Ectodermal cell (in vitro differentiated cells): ENCODE results near the gene TLR10.

Source experiments
- H3K27ac ChIP-seq: 2 replicates; pipeline ENCODE4 v1.7.0; 2013; ENCODE audit warnings: mild to moderate bottlenecking, low read depth, low read length; ENCODE audit not compliant: insufficient read depth, poor library complexity, severe bottlenecking
- H3K27me3 ChIP-seq: 2 replicates; pipeline ENCODE4 v1.7.0; 2013; ENCODE audit warnings: mild to moderate bottlenecking, low read length; ENCODE audit not compliant: insufficient read depth, control insufficient read depth, poor library complexity, severe bottlenecking
- H3K36me3 ChIP-seq: one replicate; pipeline ENCODE4 v1.7.0; 2013; ENCODE audit warnings: low read length; ENCODE audit not compliant: control insufficient read depth, insufficient read depth
- H3K4me1 ChIP-seq: one replicate; pipeline ENCODE4 v1.7.0; 2013; ENCODE audit warnings: low read length; ENCODE audit not compliant: control insufficient read depth, insufficient read depth
- H3K4me3 ChIP-seq: 2 replicates; pipeline ENCODE4 v1.7.0; 2013; ENCODE audit warnings: low read depth, low read length, control low read depth; ENCODE audit not compliant: insufficient read depth
- H3K9me3 ChIP-seq: 2 replicates; pipeline ENCODE4 v1.7.0; 2013; ENCODE audit warnings: mild to moderate bottlenecking, low read length, moderate library complexity; ENCODE audit not compliant: control insufficient read depth
- WGBS, 2 experiments: methylation state at CpG; one replicate each; pipeline ENCODE4 v1.1.7; 2013; ENCODE audit warnings: missing lambda C conversion rate in 2 of 2; 5-methylcytosine and 5-hydroxymethylcytosine counted together

Gene TLR10

DNA sequence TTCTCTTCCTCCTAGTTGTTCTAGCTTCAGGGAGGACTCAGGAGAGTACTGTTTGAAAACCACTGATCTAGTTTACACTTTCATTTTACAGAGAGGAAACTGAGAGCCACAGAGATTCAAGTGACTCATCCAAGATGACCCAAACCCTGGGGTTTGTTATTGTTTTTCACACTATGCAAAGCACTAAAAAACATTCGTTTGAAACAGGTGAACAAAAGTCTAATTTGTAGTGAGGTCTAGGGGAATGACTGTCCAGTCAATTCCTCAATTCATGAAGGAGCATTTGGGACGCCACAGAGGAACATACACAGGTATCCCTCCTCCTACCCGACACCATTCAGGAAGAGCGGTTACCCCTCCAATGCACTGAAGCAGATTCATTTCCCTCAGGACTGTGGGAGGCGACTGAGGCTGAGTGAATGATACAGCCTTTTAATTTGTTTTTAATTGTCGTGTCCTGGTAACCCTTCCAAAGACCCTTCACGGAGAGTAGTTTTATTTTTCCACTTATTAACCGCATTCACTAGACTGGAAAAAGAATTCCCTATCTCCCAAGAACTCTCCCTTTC lies 30.3 kb downstream of the TLR10 start:
- 69 to 72% methylated on average over 8 of the region's 8 CpGs for WGBS, 2 experiments
- H3K9me3 ChIP-seq, result no peaks in the 10 kb centered on the region
- H3K4me3 ChIP-seq, result no peak overlapping the region
- H3K36me3 ChIP-seq, result no peaks in the 10 kb centered on the region
- H3K27ac ChIP-seq, result no peak overlapping the region
- no peaks in the 10 kb centered on the region for H3K27me3 ChIP-seq
- peaks cover 4% of the 10 kb centered on the region for H3K4me1 ChIP-seq

DNA sequence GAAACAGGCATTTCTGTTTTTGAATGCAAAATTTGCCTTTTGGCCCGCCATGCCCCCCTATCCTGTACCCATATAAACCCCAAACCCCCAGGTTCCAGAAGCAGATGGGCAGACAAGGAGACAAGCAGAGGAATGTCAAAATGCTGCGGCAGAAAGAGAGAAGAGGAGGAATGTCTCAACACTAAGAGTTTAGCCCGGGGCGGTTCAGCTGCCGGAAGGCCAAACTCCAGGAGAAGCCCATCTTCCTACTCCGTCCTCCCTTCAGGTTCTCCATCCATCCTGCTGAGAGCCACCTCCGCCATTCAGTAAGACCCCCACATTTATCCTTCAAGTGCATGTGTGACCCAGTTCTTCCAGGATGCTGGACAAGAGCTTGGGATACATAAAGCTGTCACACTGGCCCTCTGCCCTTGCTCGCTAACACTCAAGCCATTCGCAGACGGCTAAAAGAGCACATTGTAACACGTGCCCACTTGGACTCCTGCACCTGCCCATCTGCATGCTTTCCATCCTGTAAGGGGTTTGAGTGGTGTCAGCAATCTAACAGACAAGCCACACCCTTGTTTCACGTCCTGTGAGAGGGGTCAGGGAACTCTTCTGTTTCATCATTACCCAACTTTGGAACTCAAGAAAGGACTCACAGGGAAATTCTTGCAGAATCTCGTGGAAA lies 31.3 kb downstream of the TLR10 start:
- no peaks in the 10 kb centered on the region for H3K9me3 ChIP-seq
- 90 to 96% methylated on average over 13 of the region's 13 CpGs for WGBS, 2 experiments
- no peak overlapping the region for H3K4me3 ChIP-seq
- no peaks in the 10 kb centered on the region for H3K27me3 ChIP-seq
- no peak overlapping the region for H3K27ac ChIP-seq
- H3K4me1 ChIP-seq, result peaks cover 4% of the 10 kb centered on the region
- no peaks in the 10 kb centered on the region for H3K36me3 ChIP-seq

- Histone ChIP-seq H3K36me3 (no peaks in the 10 kb centered on the region), H3K27me3 (no peaks in the 10 kb centered on the region), H3K27ac (no peak overlapping the region), H3K4me1 (peaks cover 4% of the 10 kb centered on the region), H3K4me3 (no peak overlapping the region), H3K9me3 (no peaks in the 10 kb centered on the region)
- 86% methylated on average over 3 of the region's 4 CpGs; no CpG with 5 or more reads in 1 of the 2 experiments for WGBS, 2 experiments
Observed at GRCh38 chr4:38749336-38749735, 33.5 kb downstream of the TLR10 start.

GRCh38 chr4:38747629-38748028 lies 35.2 kb downstream of the TLR10 start:
- no peak overlapping the region for H3K27ac ChIP-seq
- H3K27me3 ChIP-seq, result no peaks in the 10 kb centered on the region
- H3K4me1 ChIP-seq, result peaks cover 4% of the 10 kb centered on the region
- H3K36me3 ChIP-seq, result no peaks in the 10 kb centered on the region
- H3K9me3 ChIP-seq, result no peaks in the 10 kb centered on the region
- H3K4me3 ChIP-seq, result no peak overlapping the region

DNA sequence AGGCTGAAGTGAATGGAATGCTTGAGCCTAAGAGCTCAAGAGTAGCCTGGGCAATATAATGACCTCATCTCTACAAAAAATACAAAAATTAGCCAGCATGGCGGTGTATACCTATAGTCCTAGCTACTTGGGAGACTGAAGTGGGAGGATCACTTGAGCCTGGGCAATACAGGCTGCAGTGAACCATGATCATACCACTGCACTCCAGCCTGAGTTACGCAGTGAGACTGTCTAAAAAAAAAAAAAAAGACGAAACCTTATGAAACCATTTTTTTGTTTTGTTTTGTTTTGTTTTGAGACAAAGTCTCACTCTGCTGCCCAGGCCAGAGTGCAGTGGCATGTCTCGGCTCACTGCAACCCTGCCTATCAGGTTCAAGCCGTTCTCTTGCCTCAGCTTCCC lies 36.9 kb downstream of the TLR10 start:
- H3K9me3 ChIP-seq, result no peaks in the 10 kb centered on the region
- H3K27me3 ChIP-seq, result no peaks in the 10 kb centered on the region
- no peak overlapping the region for H3K27ac ChIP-seq
- no peak overlapping the region for H3K4me3 ChIP-seq
- no peaks in the 10 kb centered on the region for H3K36me3 ChIP-seq
- no peaks in the 10 kb centered on the region for H3K4me1 ChIP-seq
- 93 to 95% methylated on average over 5 of the region's 5 CpGs for WGBS, 2 experiments

GRCh38 chr4:38743866-38744265 lies 38.9 kb downstream of the TLR10 start:
- no peaks in the 10 kb centered on the region for H3K9me3 ChIP-seq
- H3K4me3 ChIP-seq, result no peak overlapping the region
- H3K36me3 ChIP-seq, result no peaks in the 10 kb centered on the region
- no peaks in the 10 kb centered on the region for H3K27me3 ChIP-seq
- no peaks in the 10 kb centered on the region for H3K4me1 ChIP-seq
- H3K27ac ChIP-seq, result no peak overlapping the region
- WGBS, 2 experiments, result 90 to 95% methylated on average over 1 of the region's 1 CpG

DNA sequence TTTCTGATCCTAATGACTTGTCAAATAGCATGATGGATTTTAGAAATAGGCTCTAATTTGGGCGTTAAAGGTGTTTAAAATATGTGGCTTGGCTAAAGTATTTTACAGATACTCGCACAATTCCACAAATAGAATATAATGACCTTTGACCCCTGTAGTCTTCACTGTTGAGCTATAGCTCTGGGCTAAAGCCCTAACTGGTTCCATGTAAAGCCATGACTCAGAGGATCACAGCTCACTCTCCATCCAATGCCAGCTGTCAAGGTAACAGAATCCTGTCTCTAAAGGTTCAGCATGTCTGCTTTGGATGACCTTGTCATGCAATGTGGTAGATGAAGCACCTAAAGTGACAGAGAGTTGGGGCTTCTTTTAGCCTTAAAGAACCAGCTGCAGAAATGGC lies 42.5 kb downstream of the TLR10 start:
- no peaks in the 10 kb centered on the region for H3K4me1 ChIP-seq
- no peaks in the 10 kb centered on the region for H3K27me3 ChIP-seq
- H3K9me3 ChIP-seq, result no peaks in the 10 kb centered on the region
- no peaks in the 10 kb centered on the region for H3K36me3 ChIP-seq
- no peak overlapping the region for H3K27ac ChIP-seq
- 96 to 98% methylated on average over 2 of the region's 2 CpGs for WGBS, 2 experiments
- H3K4me3 ChIP-seq, result no peak overlapping the region

DNA sequence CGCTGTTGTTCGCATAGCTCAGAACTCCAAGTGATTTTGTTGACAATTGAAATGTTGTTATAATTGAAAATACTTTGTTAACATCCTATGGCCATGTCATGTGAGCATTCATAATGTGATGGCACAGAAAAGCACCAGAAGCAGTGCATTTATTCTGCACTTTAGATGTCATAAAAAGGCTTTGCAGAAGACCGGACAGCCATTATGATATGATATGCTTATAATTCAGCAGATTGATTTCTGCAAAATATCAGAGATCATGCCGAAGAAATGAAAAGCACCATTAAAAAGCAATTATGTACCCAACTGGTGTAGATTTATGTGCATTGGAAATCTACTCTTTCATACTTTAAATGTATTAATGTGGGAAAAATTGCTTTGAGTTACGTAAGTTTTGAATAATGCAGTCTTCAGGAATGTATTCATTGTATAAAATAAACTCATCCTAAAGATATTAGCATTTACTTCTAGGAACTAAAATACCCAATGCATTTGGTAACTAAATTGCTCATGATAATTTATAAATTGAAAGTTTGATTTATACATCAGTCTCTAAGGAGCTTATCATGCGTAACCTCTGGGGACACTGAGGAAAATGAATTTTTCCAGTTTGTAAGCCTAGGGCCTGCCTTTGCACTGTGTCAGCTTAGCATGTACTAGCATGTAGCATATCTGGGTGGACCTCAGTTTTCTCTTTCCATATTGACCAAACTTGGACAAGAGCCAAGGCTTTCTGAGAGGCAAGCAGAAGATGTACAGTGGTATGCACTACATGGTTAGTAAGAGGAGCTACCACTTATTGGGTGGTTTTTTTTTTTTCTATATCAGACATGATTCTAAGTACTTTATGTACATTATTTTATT lies 43.6 kb downstream of the TLR10 start:
- H3K27me3 ChIP-seq, result no peaks in the 10 kb centered on the region
- no peak overlapping the region for H3K27ac ChIP-seq
- H3K4me1 ChIP-seq, result no peaks in the 10 kb centered on the region
- no peak overlapping the region for H3K4me3 ChIP-seq
- H3K9me3 ChIP-seq, result no peaks in the 10 kb centered on the region
- WGBS, 2 experiments, result 94 to 97% methylated on average over 3 to 5 of the region's 6 CpGs
- H3K36me3 ChIP-seq, result no peaks in the 10 kb centered on the region

GRCh38 chr4:38735870-38736269 lies 46.9 kb downstream of the TLR10 start:
- Histone ChIP-seq H3K36me3 (no peaks in the 10 kb centered on the region), H3K27ac (no peak overlapping the region), H3K4me1 (no peaks in the 10 kb centered on the region), H3K4me3 (no peak overlapping the region), H3K9me3 (peaks cover 2% of the 10 kb centered on the region), H3K27me3 (no peaks in the 10 kb centered on the region)
- 91 to 93% methylated on average over 3 of the region's 3 CpGs for WGBS, 2 experiments

GRCh38 chr4:38734911-38735310 lies 47.9 kb downstream of the TLR10 start:
- Histone ChIP-seq H3K9me3 (peaks cover 2% of the 10 kb centered on the region), H3K4me3 (no peak overlapping the region), H3K36me3 (no peaks in the 10 kb centered on the region), H3K27ac (no peak overlapping the region), H3K4me1 (no peaks in the 10 kb centered on the region), H3K27me3 (no peaks in the 10 kb centered on the region)
- 97 to 100% methylated on average over 2 of the region's 2 CpGs for WGBS, 2 experiments
